Measurements from ENCODE around the gene KCTD1.

Gene KCTD1

DNA sequence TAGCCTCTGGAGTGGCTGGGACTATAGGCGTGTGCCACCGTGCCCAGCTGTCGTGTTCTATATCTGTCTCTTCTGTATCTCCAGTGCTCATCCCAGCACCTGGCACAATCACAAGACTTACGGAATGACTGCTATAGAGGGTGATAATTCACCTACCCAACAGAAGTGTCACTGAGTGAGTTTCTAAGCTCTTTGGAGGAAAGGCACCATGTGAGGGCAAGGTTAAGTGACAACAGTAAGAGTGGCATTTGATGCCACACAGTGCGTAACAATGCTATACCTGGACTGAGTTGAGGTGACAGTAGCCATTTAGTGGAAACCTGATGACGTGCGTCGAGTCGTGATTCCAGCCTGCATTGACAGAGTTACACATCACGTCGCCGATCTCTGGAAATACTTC is 89.0 kb downstream of the KCTD1 start:
- Histone ChIP-seq H2AFZ (ENCODE audit: low read depth, low read length) (no peak overlapping the region), H3K27ac (ENCODE audit: low read length) (no peak overlapping the region), H3K4me2 (ENCODE audit: low read length) (no peak overlapping the region), H3K79me2 (ENCODE audit: low read length) (no peaks in the 10 kb centered on the region), H3K9ac (ENCODE audit: low read length) (no peak overlapping the region), H3K27me3 (ENCODE audit: low read depth, low read length) (no peaks in the 10 kb centered on the region), H3K4me1 (ENCODE audit: low read length) (peaks cover 14% of the 10 kb centered on the region), H3K36me3 (replicated peaks; ENCODE audit: low read depth, low read length) (no peaks in the 10 kb centered on the region), H3K9me3 (ENCODE audit: insufficient read depth, low read length) (no peaks in the 10 kb centered on the region), H3K4me3 (ENCODE audit: low read length) (no peak overlapping the region), H4K20me1 (ENCODE audit: insufficient read depth, low read length) (no peaks in the 10 kb centered on the region)
- TF ChIP-seq, protein P1, sequence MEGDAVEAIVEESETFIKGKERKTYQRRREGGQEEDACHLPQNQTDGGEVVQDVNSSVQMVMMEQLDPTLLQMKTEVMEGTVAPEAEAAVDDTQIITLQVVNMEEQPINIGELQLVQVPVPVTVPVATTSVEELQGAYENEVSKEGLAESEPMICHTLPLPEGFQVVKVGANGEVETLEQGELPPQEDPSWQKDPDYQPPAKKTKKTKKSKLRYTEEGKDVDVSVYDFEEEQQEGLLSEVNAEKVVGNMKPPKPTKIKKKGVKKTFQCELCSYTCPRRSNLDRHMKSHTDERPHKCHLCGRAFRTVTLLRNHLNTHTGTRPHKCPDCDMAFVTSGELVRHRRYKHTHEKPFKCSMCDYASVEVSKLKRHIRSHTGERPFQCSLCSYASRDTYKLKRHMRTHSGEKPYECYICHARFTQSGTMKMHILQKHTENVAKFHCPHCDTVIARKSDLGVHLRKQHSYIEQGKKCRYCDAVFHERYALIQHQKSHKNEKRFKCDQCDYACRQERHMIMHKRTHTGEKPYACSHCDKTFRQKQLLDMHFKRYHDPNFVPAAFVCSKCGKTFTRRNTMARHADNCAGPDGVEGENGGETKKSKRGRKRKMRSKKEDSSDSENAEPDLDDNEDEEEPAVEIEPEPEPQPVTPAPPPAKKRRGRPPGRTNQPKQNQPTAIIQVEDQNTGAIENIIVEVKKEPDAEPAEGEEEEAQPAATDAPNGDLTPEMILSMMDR (IDR thresholded peaks at IDR 0.05; ENCODE audit: low read depth, low read length): no peak
- TF ChIP-seq EZH2phosphoT487 (IDR thresholded peaks at IDR 0.05; ENCODE audit: low read depth): no peak

DNA sequence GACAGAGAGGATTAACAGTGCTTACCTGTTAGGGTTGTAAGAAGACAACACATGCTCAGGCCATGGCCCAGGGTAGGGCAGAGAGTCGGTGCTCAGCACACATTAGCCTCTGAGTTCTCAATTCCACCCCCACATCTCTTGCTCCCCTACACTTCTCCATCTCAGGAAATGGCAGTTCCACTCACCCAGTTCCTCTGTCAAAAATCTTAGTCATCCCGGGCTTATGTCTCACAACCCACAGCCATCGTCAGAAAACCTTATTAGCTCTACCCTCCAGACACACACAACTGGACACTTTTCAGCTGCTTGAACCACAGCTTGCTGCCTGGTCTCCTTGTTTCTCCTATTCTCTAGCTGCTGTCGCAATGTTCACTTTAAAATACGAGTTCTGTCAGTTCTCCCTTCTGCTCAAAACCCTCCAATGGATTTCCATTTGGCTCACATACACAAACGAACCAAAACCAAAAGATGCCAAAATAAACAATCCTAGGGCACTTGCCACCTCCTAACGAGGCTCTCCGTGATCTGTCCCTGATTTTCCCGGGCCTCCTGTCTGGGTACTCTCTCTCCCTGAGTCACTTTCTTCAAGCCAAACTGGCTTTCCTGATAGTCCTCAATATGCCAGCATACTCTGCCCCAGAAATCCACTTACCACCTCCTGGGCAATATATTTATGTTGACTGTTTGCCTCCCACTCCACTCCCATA is 89.7 kb downstream of the KCTD1 start:
- Histone ChIP-seq H3K27ac (ENCODE audit: low read length) (no peak overlapping the region), H3K36me3 (replicated peaks; ENCODE audit: low read depth, low read length) (no peaks in the 10 kb centered on the region), H4K20me1 (ENCODE audit: insufficient read depth, low read length) (no peaks in the 10 kb centered on the region), H3K79me2 (ENCODE audit: low read length) (no peaks in the 10 kb centered on the region), H3K4me2 (ENCODE audit: low read length) (no peak overlapping the region), H3K9ac (ENCODE audit: low read length) (no peak overlapping the region), H3K27me3 (ENCODE audit: low read depth, low read length) (no peaks in the 10 kb centered on the region), H2AFZ (ENCODE audit: low read depth, low read length) (no peak overlapping the region), H3K4me1 (ENCODE audit: low read length) (peaks cover 14% of the 10 kb centered on the region), H3K9me3 (ENCODE audit: insufficient read depth, low read length) (no peaks in the 10 kb centered on the region), H3K4me3 (ENCODE audit: low read length) (no peak overlapping the region)
- TF ChIP-seq, protein P1 (IDR thresholded peaks at IDR 0.05; ENCODE audit: low read depth, low read length): no peak
- TF ChIP-seq EZH2phosphoT487 (IDR thresholded peaks at IDR 0.05; ENCODE audit: low read depth): no peak

DNA sequence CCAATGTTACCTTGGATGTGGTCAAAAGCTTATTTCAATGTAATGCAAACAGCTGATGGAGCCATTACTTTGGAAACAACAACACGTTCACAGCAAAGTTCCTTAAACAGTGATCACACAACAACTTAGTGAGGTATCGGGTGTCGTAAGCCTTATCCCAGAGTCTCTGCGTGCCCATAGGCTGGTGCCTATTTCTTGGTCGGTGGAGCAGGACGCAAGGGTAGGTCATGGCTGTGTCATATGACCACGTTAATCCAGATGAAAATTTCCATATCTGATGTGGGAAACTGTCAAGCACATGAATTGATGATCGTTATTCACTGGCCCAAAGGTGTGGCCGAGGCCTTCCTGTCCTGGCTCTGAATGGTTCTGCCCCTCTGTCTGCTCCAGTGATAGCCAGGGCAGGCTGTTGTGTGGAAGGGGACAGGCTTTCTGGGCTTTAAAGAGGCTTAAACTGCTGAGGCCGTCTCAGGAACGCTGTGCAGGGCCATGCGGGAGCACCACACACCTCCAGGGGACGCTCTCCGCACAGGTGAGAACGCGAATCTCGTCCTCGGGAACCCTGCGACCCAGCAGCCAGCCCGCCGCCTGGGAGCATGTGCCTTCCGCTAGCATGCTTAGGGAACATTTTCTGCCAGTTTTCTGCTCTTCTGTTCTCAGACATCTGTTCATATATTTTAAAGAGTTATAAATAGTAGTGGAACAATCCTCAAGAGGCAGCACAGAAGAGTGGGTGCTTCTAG is 90.6 kb downstream of the KCTD1 start:
- H3K79me2 ChIP-seq (ENCODE audit: low read length): no peaks in the 10 kb centered on the region
- no peak overlapping the region for H3K27ac ChIP-seq (ENCODE audit: low read length)
- no peaks in the 10 kb centered on the region for H3K27me3 ChIP-seq (ENCODE audit: low read depth, low read length)
- H3K4me3 ChIP-seq (ENCODE audit: low read length): no peak overlapping the region
- H3K9ac ChIP-seq (ENCODE audit: low read length): no peak overlapping the region
- H3K4me2 ChIP-seq (ENCODE audit: low read length): no peak overlapping the region
- H3K4me1 ChIP-seq (ENCODE audit: low read length): peaks cover 14% of the 10 kb centered on the region
- H3K9me3 ChIP-seq (ENCODE audit: insufficient read depth, low read length): no peaks in the 10 kb centered on the region
- H3K36me3 ChIP-seq (replicated peaks; ENCODE audit: low read depth, low read length): no peaks in the 10 kb centered on the region
- H4K20me1 ChIP-seq (ENCODE audit: insufficient read depth, low read length): no peaks in the 10 kb centered on the region
- H2AFZ ChIP-seq (ENCODE audit: low read depth, low read length): no peak overlapping the region
- TF ChIP-seq, protein P1 (IDR thresholded peaks at IDR 0.05; ENCODE audit: low read depth, low read length): no peak
- TF ChIP-seq EZH2phosphoT487 (IDR thresholded peaks at IDR 0.05; ENCODE audit: low read depth): no peak

DNA sequence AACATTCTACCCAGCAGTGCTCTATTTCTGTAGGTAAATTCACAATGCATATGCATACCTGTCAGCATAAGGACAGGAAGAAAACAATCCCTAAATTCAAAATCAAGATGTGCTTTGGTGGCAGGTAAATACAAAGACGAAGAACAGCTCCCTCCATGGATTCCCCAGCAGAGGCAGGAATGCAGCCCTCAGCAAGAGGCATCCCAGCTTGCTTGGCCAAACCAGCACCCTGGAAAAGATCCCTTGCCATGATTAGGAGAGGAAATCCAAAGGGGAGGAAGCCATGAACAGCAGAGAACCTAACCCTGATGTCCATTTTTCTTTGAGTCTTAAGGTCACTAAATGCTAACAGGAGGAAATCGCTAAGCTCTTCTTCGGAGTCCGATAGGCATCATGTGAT is 91.2 kb downstream of the KCTD1 start:
- H3K9me3 ChIP-seq (ENCODE audit: insufficient read depth, low read length): no peaks in the 10 kb centered on the region
- H3K27ac ChIP-seq (ENCODE audit: low read length): no peak overlapping the region
- peaks cover 14% of the 10 kb centered on the region for H3K4me1 ChIP-seq (ENCODE audit: low read length)
- H2AFZ ChIP-seq (ENCODE audit: low read depth, low read length): no peak overlapping the region
- no peaks in the 10 kb centered on the region for H4K20me1 ChIP-seq (ENCODE audit: insufficient read depth, low read length)
- TF ChIP-seq, protein P1 (IDR thresholded peaks at IDR 0.05; ENCODE audit: low read depth, low read length): no peak
- TF ChIP-seq EZH2phosphoT487 (IDR thresholded peaks at IDR 0.05; ENCODE audit: low read depth): no peak
- H3K4me2 ChIP-seq (ENCODE audit: low read length): no peak overlapping the region
- H3K36me3 ChIP-seq (replicated peaks; ENCODE audit: low read depth, low read length): no peaks in the 10 kb centered on the region
- H3K27me3 ChIP-seq (ENCODE audit: low read depth, low read length): no peaks in the 10 kb centered on the region
- no peak overlapping the region for H3K9ac ChIP-seq (ENCODE audit: low read length)
- no peak overlapping the region for H3K4me3 ChIP-seq (ENCODE audit: low read length)
- no peaks in the 10 kb centered on the region for H3K79me2 ChIP-seq (ENCODE audit: low read length)
